Measurements from ENCODE around the gene ARID3B. TPM values are rescaled to one million over a fixed set of nuclear protein-coding genes. Genes with fewer than 3 reads are reported as not detected.

ARID3B gene
- polyA plus RNA-seq, 1 experiment, result 1.6 TPM

- TF ChIP-seq, protein P1, sequence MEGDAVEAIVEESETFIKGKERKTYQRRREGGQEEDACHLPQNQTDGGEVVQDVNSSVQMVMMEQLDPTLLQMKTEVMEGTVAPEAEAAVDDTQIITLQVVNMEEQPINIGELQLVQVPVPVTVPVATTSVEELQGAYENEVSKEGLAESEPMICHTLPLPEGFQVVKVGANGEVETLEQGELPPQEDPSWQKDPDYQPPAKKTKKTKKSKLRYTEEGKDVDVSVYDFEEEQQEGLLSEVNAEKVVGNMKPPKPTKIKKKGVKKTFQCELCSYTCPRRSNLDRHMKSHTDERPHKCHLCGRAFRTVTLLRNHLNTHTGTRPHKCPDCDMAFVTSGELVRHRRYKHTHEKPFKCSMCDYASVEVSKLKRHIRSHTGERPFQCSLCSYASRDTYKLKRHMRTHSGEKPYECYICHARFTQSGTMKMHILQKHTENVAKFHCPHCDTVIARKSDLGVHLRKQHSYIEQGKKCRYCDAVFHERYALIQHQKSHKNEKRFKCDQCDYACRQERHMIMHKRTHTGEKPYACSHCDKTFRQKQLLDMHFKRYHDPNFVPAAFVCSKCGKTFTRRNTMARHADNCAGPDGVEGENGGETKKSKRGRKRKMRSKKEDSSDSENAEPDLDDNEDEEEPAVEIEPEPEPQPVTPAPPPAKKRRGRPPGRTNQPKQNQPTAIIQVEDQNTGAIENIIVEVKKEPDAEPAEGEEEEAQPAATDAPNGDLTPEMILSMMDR (IDR thresholded peaks at IDR 0.05; ENCODE audit: low read depth, low read length), result no peak
- no peak overlapping the region for H3K27ac ChIP-seq (ENCODE audit: low read depth, low read length)
- POLR2A ChIA-PET, result no interaction called here
- no peak for DNase-seq (ENCODE audit: low read depth, low spot score)
- CTCF ChIA-PET, result no interaction called here
- no peaks in the 10 kb centered on the region for H3K27me3 ChIP-seq (ENCODE audit: control insufficient read depth, insufficient read depth, low read length)
- H3K9me3 ChIP-seq (ENCODE audit: control insufficient read depth, insufficient read depth, low read length), result no peaks in the 10 kb centered on the region
- no peak overlapping the region for H3K4me3 ChIP-seq (ENCODE audit: low read depth, low read length)
These were observed 10.7 kb downstream of the ARID3B start for GRCh38 chr15:74551714-74552113.

- Histone ChIP-seq H3K27me3 (ENCODE audit: control insufficient read depth, insufficient read depth, low read length) (no peaks in the 10 kb centered on the region), H3K4me3 (ENCODE audit: low read depth, low read length) (no peak overlapping the region), H3K27ac (ENCODE audit: low read depth, low read length) (no peak overlapping the region), H3K9me3 (ENCODE audit: control insufficient read depth, insufficient read depth, low read length) (no peaks in the 10 kb centered on the region)
- TF ChIP-seq, protein P1 (IDR thresholded peaks at IDR 0.05; ENCODE audit: low read depth, low read length), result no peak
- DNase-seq (ENCODE audit: low read depth, low spot score), result no peak
- ChIA-PET CTCF (interaction anchor here (1.0 kb wide), 1 partner anchor 12 kb away, joined by 3 read pairs; the partner anchor contains the start of gene ARID3B), POLR2A (no interaction called here)
These were observed 11.9 kb downstream of the ARID3B start for GRCh38 chr15:74552773-74553441.

DNA sequence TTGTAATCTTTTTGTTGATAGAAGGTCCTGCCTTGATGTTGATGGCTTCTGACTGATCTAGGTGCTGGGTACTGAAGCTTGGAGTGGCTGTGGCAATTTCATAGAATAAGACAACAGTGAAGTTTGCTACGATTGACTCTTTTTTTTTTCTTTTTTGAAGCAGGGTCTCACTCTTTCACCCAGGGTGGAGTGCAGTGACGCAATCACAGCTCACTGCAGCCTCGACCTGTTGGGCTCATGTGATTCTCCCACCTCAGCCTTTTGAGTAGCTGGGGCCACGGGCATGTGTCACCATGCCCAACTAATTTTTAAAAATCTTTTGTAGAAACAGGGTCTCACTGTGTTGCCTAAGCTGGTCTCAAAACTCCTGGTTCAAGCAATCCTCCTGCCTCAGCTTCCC is 14.2 kb downstream of the ARID3B start:
- no peaks in the 10 kb centered on the region for H3K9me3 ChIP-seq (ENCODE audit: control insufficient read depth, insufficient read depth, low read length)
- H3K27ac ChIP-seq (ENCODE audit: low read depth, low read length), result no peak overlapping the region
- TF ChIP-seq, protein P1 (IDR thresholded peaks at IDR 0.05; ENCODE audit: low read depth, low read length), result no peak
- ChIA-PET POLR2A (interaction anchor here (0.7 kb wide), 1 partner anchor 82 kb away, joined by 4 read pairs; no protein-coding TSS in a partner anchor), CTCF (interaction anchor here (0.6 kb wide), 1 partner anchor 65 kb away, joined by 3 read pairs; no protein-coding TSS in a partner anchor)
- H3K4me3 ChIP-seq (ENCODE audit: low read depth, low read length), result no peak overlapping the region
- no peak for DNase-seq (ENCODE audit: low read depth, low spot score)
- no peaks in the 10 kb centered on the region for H3K27me3 ChIP-seq (ENCODE audit: control insufficient read depth, insufficient read depth, low read length)

DNA sequence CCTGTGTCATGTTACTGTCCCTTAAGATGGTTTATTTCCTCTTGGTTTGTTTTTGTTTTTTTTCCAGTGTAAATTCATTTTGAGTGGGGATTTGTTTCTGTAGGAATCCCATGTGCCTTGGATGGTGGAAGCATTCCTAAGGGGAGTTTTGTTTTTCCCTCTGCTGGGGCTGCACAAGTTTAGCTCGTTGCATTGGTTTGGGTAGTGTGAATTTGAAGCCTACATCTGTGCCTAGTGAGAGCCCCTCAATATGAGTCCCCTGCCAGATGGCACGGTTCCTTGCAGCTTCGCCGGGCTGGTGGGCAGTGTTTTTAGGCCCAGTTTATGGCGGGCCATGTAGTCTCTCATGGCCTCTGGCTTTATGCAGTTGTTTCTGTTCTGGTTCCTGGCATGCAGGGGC is 17.7 kb downstream of the ARID3B start:
- TF ChIP-seq, protein P1 (IDR thresholded peaks at IDR 0.05; ENCODE audit: low read depth, low read length), result no peak
- POLR2A ChIA-PET, result no interaction called here
- Histone ChIP-seq H3K4me3 (ENCODE audit: low read depth, low read length) (no peak overlapping the region), H3K27me3 (ENCODE audit: control insufficient read depth, insufficient read depth, low read length) (no peaks in the 10 kb centered on the region), H3K27ac (ENCODE audit: low read depth, low read length) (no peak overlapping the region), H3K9me3 (ENCODE audit: control insufficient read depth, insufficient read depth, low read length) (no peaks in the 10 kb centered on the region)
- CTCF ChIA-PET, result no interaction called here
- no peak for DNase-seq (ENCODE audit: low read depth, low spot score)

GRCh38 chr15:74563442-74563841 is 22.4 kb downstream of the ARID3B start:
- H3K27me3 ChIP-seq (ENCODE audit: control insufficient read depth, insufficient read depth, low read length), result no peaks in the 10 kb centered on the region
- no peak overlapping the region for H3K27ac ChIP-seq (ENCODE audit: low read depth, low read length)
- POLR2A ChIA-PET, result no interaction called here
- TF ChIP-seq, protein P1 (IDR thresholded peaks at IDR 0.05; ENCODE audit: low read depth, low read length), result no peak
- no peaks in the 10 kb centered on the region for H3K9me3 ChIP-seq (ENCODE audit: control insufficient read depth, insufficient read depth, low read length)
- H3K4me3 ChIP-seq (ENCODE audit: low read depth, low read length), result no peak overlapping the region
- no peak for DNase-seq (ENCODE audit: low read depth, low spot score)
- CTCF ChIA-PET, result no interaction called here
